ENCODE measurements around the gene MEOX2. TPM values are rescaled to one million over a fixed set of nuclear protein-coding genes. Genes with fewer than 3 reads are reported as not detected.

MEOX2 gene
- total RNA-seq, 2 experiments from 2014 or later: not detected

DNA sequence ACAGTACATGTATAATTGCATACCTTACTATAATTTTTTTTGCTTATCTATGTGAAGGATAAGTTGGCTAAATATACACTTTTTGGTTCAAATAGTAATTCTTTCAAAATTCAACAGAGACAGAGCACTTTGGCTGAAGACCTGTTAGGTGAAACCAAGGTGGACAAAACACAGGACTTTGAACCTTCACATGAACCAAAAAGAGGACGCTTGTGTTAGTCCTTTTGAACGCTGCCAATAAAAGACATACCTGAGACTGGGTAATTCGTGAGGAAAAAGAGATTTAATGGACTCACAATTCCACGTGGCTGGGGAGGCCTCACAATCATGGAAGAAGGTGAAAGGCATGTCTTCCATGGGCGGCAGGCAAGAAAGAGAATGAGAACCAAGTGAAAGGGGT lies 120.0 kb downstream of the MEOX2 start:
- H3K4me1 Mint-ChIP-seq (ENCODE audit: low read depth): no peaks in the 10 kb centered on the region
- no peaks in the 10 kb centered on the region for H3K36me3 Mint-ChIP-seq (ENCODE audit: low read depth)
- H3K27me3 Mint-ChIP-seq (ENCODE audit: low read depth): no peaks in the 10 kb centered on the region
- peaks cover 7% of the 10 kb centered on the region for H3K9me3 Mint-ChIP-seq
- H3K27ac Mint-ChIP-seq: no peak overlapping the region
- no peak for DNase-seq
- intact Hi-C loops (cut with micrococcal nuclease): no loop called here
- no peak overlapping the region for H3K4me3 Mint-ChIP-seq
- CTCF ChIA-PET: no interaction called here

- Mint-ChIP-seq H3K36me3 (ENCODE audit: low read depth) (no peaks in the 10 kb centered on the region), H3K27me3 (ENCODE audit: low read depth) (no peaks in the 10 kb centered on the region), H3K9me3 (peaks cover 9% of the 10 kb centered on the region), H3K27ac (no peak within 1 kb of the TSS), H3K4me1 (ENCODE audit: low read depth) (no peaks in the 10 kb centered on the region), H3K4me3 (no peak within 1 kb of the TSS)
- intact Hi-C loops (cut with micrococcal nuclease): no loop called here
- no peak for DNase-seq
- CTCF ChIA-PET: no interaction called here
These were observed 124.6 kb downstream of the MEOX2 start, which contains the start of gene AGMO for GRCh38 chr7:15561835-15562234. TSS of gene AGMO (minus strand) at chr7:15562015.

Other genes with a start within 250 kb of the MEOX2 start
- not detected for gene AGMO, start 124.7 kb downstream of the MEOX2 start, total RNA-seq

Data from activated naive CD4-positive, alpha-beta T cell treated with anti-CD3 and anti-CD28 coated beads for 36 hours (primary cell).